Fibroblast of mammary gland (primary cell): ENCODE results near the gene PDE1A.

Source experiments
- DNase-seq: peaks from one replicate; pipeline ENCODE4 v3.0.0-alpha.2; 2010; ENCODE audit warnings: low read depth
- H3K4me3 ChIP-seq: 2 replicates; pipeline ENCODE4 v1.5.1; 2011; ENCODE audit warnings: low read depth, mild to moderate bottlenecking, low read length, moderate library complexity; ENCODE audit not compliant: control insufficient read depth
- CTCF ChIP-seq: conservative IDR thresholded peaks from 2 replicates; pipeline ENCODE4 v1.5.1; 2011; ENCODE audit warnings: low read depth, low read length, inconsistent platforms; ENCODE audit not compliant: control insufficient read depth, insufficient read depth

The PDE1A gene

GRCh38 chr2:182361477-182361876, 65.4 kb downstream of the PDE1A start:
- no peak for TF ChIP-seq CTCF
- no peak overlapping the region for H3K4me3 ChIP-seq
- DNase-seq = no peak

- TF ChIP-seq CTCF = no peak
- DNase-seq = peak; percentile 24
- H3K4me3 ChIP-seq = no peak overlapping the region
These were observed 66.1 kb downstream of the PDE1A start for GRCh38 chr2:182360663-182361260.

- TF ChIP-seq CTCF = no peak
- peak; percentile 90 for DNase-seq
- H3K4me3 ChIP-seq = no peak overlapping the region
These were observed 66.7 kb downstream of the PDE1A start for GRCh38 chr2:182359990-182360662.

- no peak overlapping the region for H3K4me3 ChIP-seq
- peak; percentile 60 for DNase-seq
- no peak for TF ChIP-seq CTCF
These were observed 67.5 kb downstream of the PDE1A start for GRCh38 chr2:182359027-182359989.

GRCh38 chr2:182358601-182359000, 68.2 kb downstream of the PDE1A start:
- no peak for DNase-seq
- TF ChIP-seq CTCF = no peak
- no peak overlapping the region for H3K4me3 ChIP-seq

GRCh38 chr2:182355815-182356214, 71.0 kb downstream of the PDE1A start:
- TF ChIP-seq CTCF = no peak

More at GRCh38 chr2:182355815-182356214, 71.0 kb downstream of the PDE1A start:
- no peak overlapping the region for H3K4me3 ChIP-seq
- no peak for DNase-seq
